H9 (cell line): ENCODE results near the gene SSBP3. TPM values are rescaled to one million over a fixed set of nuclear protein-coding genes. Genes with fewer than 3 reads are reported as not detected.

ENCODE experiments used
- DNase-seq: peaks from one replicate; pipeline ENCODE4 v3.0.0-alpha.2; 2017
- H2AFZ ChIP-seq: one replicate; pipeline ENCODE4 v1.6.1; 2013; ENCODE audit warnings: mild to moderate bottlenecking, low read length, control low read depth, moderate library complexity
- H2AK5ac ChIP-seq: 2 replicates; pipeline ENCODE4 v1.6.1; 2013; ENCODE audit warnings: low read length, control low read depth, mixed read lengths; ENCODE audit not compliant: insufficient read length
- H2BK120ac ChIP-seq: one replicate; pipeline ENCODE4 v1.6.1; 2013; ENCODE audit warnings: low read depth, mild to moderate bottlenecking, low read length, control low read depth, inconsistent platforms; ENCODE audit not compliant: poor library complexity, severe bottlenecking
- H2BK12ac ChIP-seq: 2 replicates; pipeline ENCODE4 v1.6.1; 2013; ENCODE audit warnings: low read length, control low read depth, mixed read lengths, low read depth; ENCODE audit not compliant: insufficient read length
- H2BK15ac ChIP-seq: 2 replicates; pipeline ENCODE4 v1.6.1; 2013; ENCODE audit warnings: low read depth, low read length, control low read depth
- H2BK20ac ChIP-seq: one replicate; pipeline ENCODE4 v1.6.1; 2013; ENCODE audit warnings: low read depth, mild to moderate bottlenecking, low read length, control low read depth, inconsistent platforms; ENCODE audit not compliant: poor library complexity, severe bottlenecking
- H2BK5ac ChIP-seq: 2 replicates; pipeline ENCODE4 v1.6.1; 2013; ENCODE audit warnings: low read length, control low read depth, mixed read lengths; ENCODE audit not compliant: insufficient read length
- H3K14ac ChIP-seq: 2 replicates; pipeline ENCODE4 v1.6.1; 2013; ENCODE audit warnings: low read length, control low read depth; ENCODE audit not compliant: insufficient read depth
- H3K18ac ChIP-seq: 2 replicates; pipeline ENCODE4 v1.6.1; 2013; ENCODE audit warnings: low read depth, mild to moderate bottlenecking, mixed read lengths, low read length, control low read depth; ENCODE audit not compliant: insufficient read length
- H3K23ac ChIP-seq: 2 replicates; pipeline ENCODE4 v1.6.1; 2013; ENCODE audit warnings: low read length, control low read depth, mixed read lengths, low read depth; ENCODE audit not compliant: insufficient read length
- H3K23me2 ChIP-seq: 2 replicates; pipeline ENCODE4 v1.6.1; 2013; ENCODE audit warnings: low read depth, mild to moderate bottlenecking, mixed read lengths, low read length, control low read depth; ENCODE audit not compliant: insufficient read length, poor library complexity, severe bottlenecking
- H3K27ac ChIP-seq: 2 replicates; pipeline ENCODE4 v1.5.1; 2013; ENCODE audit warnings: low read length, control low read depth, mixed read lengths, low read depth; ENCODE audit not compliant: insufficient read length
- H3K27me3 ChIP-seq: 2 replicates; pipeline ENCODE4 v1.6.1; 2013; ENCODE audit warnings: low read length, control low read depth, inconsistent platforms; ENCODE audit not compliant: insufficient read depth
- H3K4ac ChIP-seq: 2 replicates; pipeline ENCODE4 v1.6.1; 2013; ENCODE audit warnings: low read depth, mild to moderate bottlenecking, control low read depth, inconsistent platforms, low read length, moderate library complexity
- H3K4me1 ChIP-seq: 2 replicates; pipeline ENCODE4 v1.6.1; 2013; ENCODE audit warnings: low read length, control low read depth, inconsistent platforms; ENCODE audit not compliant: insufficient read depth
- H3K4me2 ChIP-seq: 2 replicates; pipeline ENCODE4 v1.6.1; 2013; ENCODE audit warnings: low read length, control low read depth, mixed read lengths; ENCODE audit not compliant: insufficient read length, insufficient read depth
- H3K56ac ChIP-seq: 2 replicates; pipeline ENCODE4 v1.6.1; 2013; ENCODE audit warnings: low read depth, mild to moderate bottlenecking, mixed read lengths, low read length, control low read depth; ENCODE audit not compliant: insufficient read length
- H3K79me1 ChIP-seq: 2 replicates; pipeline ENCODE4 v1.6.1; 2013; ENCODE audit warnings: low read depth, mild to moderate bottlenecking, moderate library complexity, low read length, control low read depth, inconsistent platforms; ENCODE audit not compliant: insufficient read depth, poor library complexity, severe bottlenecking
- H3K79me2 ChIP-seq: 2 replicates; pipeline ENCODE4 v1.6.1; 2013; ENCODE audit warnings: low read length, control low read depth, inconsistent platforms; ENCODE audit not compliant: insufficient read depth
- H3K9ac ChIP-seq: 2 replicates; pipeline ENCODE4 v1.6.1; 2013; ENCODE audit warnings: low read length, control low read depth, mixed read lengths; ENCODE audit not compliant: insufficient read length; ENCODE audit errors: extremely low read depth
- H3K9me3 ChIP-seq: one replicate; pipeline ENCODE4 v1.6.1; 2013; ENCODE audit warnings: low read depth, low read length, inconsistent platforms; ENCODE audit not compliant: control insufficient read depth
- H3T11ph ChIP-seq: one replicate; pipeline ENCODE4 v1.6.1; 2013; ENCODE audit warnings: mild to moderate bottlenecking, low read length, control low read depth, inconsistent platforms
- H4K20me1 ChIP-seq: one replicate; pipeline ENCODE4 v1.6.1; 2013; ENCODE audit not compliant: control insufficient read depth, insufficient read length, insufficient read depth
- H4K5ac ChIP-seq: 2 replicates; pipeline ENCODE4 v1.6.1; 2013; ENCODE audit warnings: low read depth, mild to moderate bottlenecking, mixed read lengths, low read length, control low read depth; ENCODE audit not compliant: insufficient read length
- H4K8ac ChIP-seq: replicated peaks from 2 replicates; pipeline ENCODE4 v1.6.1; 2013; ENCODE audit warnings: low read length, control low read depth, mixed read lengths, low read depth; ENCODE audit not compliant: insufficient read length
- H4K91ac ChIP-seq: 2 replicates; pipeline ENCODE4 v1.6.1; 2013; ENCODE audit warnings: low read depth, mild to moderate bottlenecking, moderate library complexity, mixed read lengths, low read length, control low read depth; ENCODE audit not compliant: insufficient read length
- H3K27ac Mint-ChIP-seq, 3 experiments: 2 replicates in 2 of 3; 3 replicates in 1 of 3; pipeline ENCODE4 v1.8.0; 2020 to 2021; ENCODE audit warnings: mixed read lengths in 3 of 3, mild to moderate bottlenecking in 1 of 3, moderate library complexity in 1 of 3
- H3K27me3 Mint-ChIP-seq: 2 replicates; pipeline ENCODE4 v1.8.0; 2021; ENCODE audit warnings: low read depth, mild to moderate bottlenecking, moderate library complexity, mixed read lengths
- H3K36me3 Mint-ChIP-seq, 3 experiments: 2 replicates in 2 of 3; 3 replicates in 1 of 3; pipeline ENCODE4 v1.8.0; 2020 to 2021; ENCODE audit warnings: low read depth in 3 of 3, mixed read lengths in 3 of 3; ENCODE audit not compliant: insufficient read depth in 1 of 3
- H3K4me1 Mint-ChIP-seq, 2 experiments: 2 replicates each; pipeline ENCODE4 v1.8.0; 2020; ENCODE audit warnings: mixed read lengths in 2 of 2
- H3K4me3 Mint-ChIP-seq, 2 experiments: 2 replicates in 1 of 2; 3 replicates in 1 of 2; pipeline ENCODE4 v1.8.0; 2020 to 2021; ENCODE audit warnings: mild to moderate bottlenecking in 2 of 2, mixed read lengths in 2 of 2, moderate library complexity in 1 of 2
- H3K9me3 Mint-ChIP-seq, 2 experiments: 2 replicates in 1 of 2; 3 replicates in 1 of 2; pipeline ENCODE4 v1.8.0; 2020; ENCODE audit warnings: mild to moderate bottlenecking in 2 of 2, mixed read lengths in 2 of 2, moderate library complexity in 1 of 2
- CTCF ChIP-seq: fragments of 200-600 bp; sonication (generic); conservative IDR thresholded peaks from 3 replicates; pipeline ENCODE4 v1.8.0; 2021; ENCODE audit warnings: antibody characterized with exemption, mild to moderate bottlenecking
- WGBS: extraction: QIAGEN DNeasy Blood & Tissue Kit; methylation state at CpG from one replicate; pipeline ENCODE4 v1.1.7; 2013; ENCODE audit warnings: missing lambda C conversion rate, low lambda C conversion rate, mixed read lengths; ENCODE audit not compliant: insufficient read length; ENCODE audit errors: extremely low coverage; 5-methylcytosine and 5-hydroxymethylcytosine counted together
- total RNA-seq: library from RNA; stranded (reverse); gene quantifications from 2 replicates; pipeline ENCODE4 v1.2.1, GENCODE V29; 2021

The SSBP3 gene
- total RNA-seq, 1 experiment from 2014 or later: 126 TPM

GRCh38 chr1:54280651-54281050, 125.5 kb downstream of the SSBP3 start:
- Histone ChIP-seq H3K4me2 (no peak overlapping the region), H3K23ac (no peak overlapping the region), H2AK5ac (no peak overlapping the region), H4K5ac (no peak overlapping the region), H3K56ac (no peak overlapping the region), H4K91ac (no peak overlapping the region), H4K20me1 (no peaks in the 10 kb centered on the region), H3K79me2 (no peaks in the 10 kb centered on the region; the same call in 1 of the 2 replicates), H2BK15ac (no peak overlapping the region), H2BK120ac (no peak overlapping the region), H3K9me3 (no peaks in the 10 kb centered on the region), H3K9ac (no peak overlapping the region), H3K4me1 (peaks cover 12% of the 10 kb centered on the region), H2BK20ac (no peak overlapping the region), H3K18ac (no peak overlapping the region), H2BK5ac (no peak overlapping the region), H3K14ac (no peak overlapping the region), H3K4ac (no peak overlapping the region), H3K27ac (no peak overlapping the region), H3T11ph (no peak overlapping the region), H4K8ac (no peak overlapping the region), H3K23me2 (no peaks in the 10 kb centered on the region), H3K27me3 (no peaks in the 10 kb centered on the region), H2BK12ac (no peak overlapping the region), H2AFZ (no peak overlapping the region), H3K79me1 (no peaks in the 10 kb centered on the region)
- DNase-seq: no peak
- WGBS: no CpG with 5 or more reads among the region's 12 CpGs
- Mint-ChIP-seq H3K27me3 (no peaks in the 10 kb centered on the region), H3K36me3 (peaks cover 16 to 27% (median 20%) of the 10 kb centered on the region in 3 experiments), H3K9me3 (no peaks in the 10 kb centered on the region; a peak in 1 of 5 replicates), H3K27ac (no peak overlapping the region; a peak in 1 of 7 replicates), H3K4me1 (peaks cover 33 to 34% of the 10 kb centered on the region in 2 experiments), H3K4me3 (no peak overlapping the region)
- no peak for TF ChIP-seq CTCF
